Posterior cingulate gyrus (tissue), 11 donors: Measurements from ENCODE around the gene TGFBR3.

Source experiments
- DNase-seq, 10 donors: peaks; one replicate each; pipeline versions ENCODE4 v3.0.0 to v3.0.0-alpha.2; 2020 to 2021; ENCODE audit warnings: mixed read lengths in 3 of 10
- intact Hi-C: fragments of 100-400 bp; cut with DNase I; formaldehyde crosslinking; loops from one replicate; pipeline ENCODE4 v1.15.1; 2023

Gene TGFBR3

GRCh38 chr1:91885716-91886506 is at the start of gene TGFBR3:
Gene TGFBR3, minus strand, starts transcription at chr1:91886151. Its CDS starts 24,620 bp downstream, at chr1:91861531.
- DNase-seq, result peak; percentile 73 to 97 (median 86)
- intact Hi-C loops, result no loop called here

GRCh38 chr1:91929250-91929649 is 43.3 kb upstream of the TGFBR3 start:
- intact Hi-C loops, result loop anchor here (5.0 kb wide), 1 partner anchor 762 kb away; no protein-coding TSS in a partner anchor
- no peak for DNase-seq

- no peak for DNase-seq
- intact Hi-C loops, result loop anchor here (1.0 to 5.0 kb wide), 2 partner anchors 417 to 761 kb away; no protein-coding TSS in a partner anchor
Observed at GRCh38 chr1:91928026-91928425, 42.1 kb upstream of the TGFBR3 start.

GRCh38 chr1:91925644-91926435 is 39.9 kb upstream of the TGFBR3 start:
- no peak for DNase-seq
- intact Hi-C loops, result loop anchor here (2.0 to 5.0 kb wide), 2 partner anchors 643 to 759 kb away; no protein-coding TSS in a partner anchor

- intact Hi-C loops, result no loop called here
- no peak for DNase-seq
Observed at GRCh38 chr1:91924146-91924545, 38.2 kb upstream of the TGFBR3 start.

- DNase-seq, result no peak
- intact Hi-C loops, result no loop called here
Observed at GRCh38 chr1:91919962-91920361, 34.0 kb upstream of the TGFBR3 start.

GRCh38 chr1:91916811-91917460 is 31.0 kb upstream of the TGFBR3 start:
- no peak for DNase-seq
- intact Hi-C loops, result no loop called here

GRCh38 chr1:91916046-91916445 is 30.1 kb upstream of the TGFBR3 start:
- intact Hi-C loops, result no loop called here
- DNase-seq, result no peak

- intact Hi-C loops, result no loop called here
- no peak for DNase-seq
Observed at GRCh38 chr1:91913018-91913417, 27.1 kb upstream of the TGFBR3 start.

GRCh38 chr1:91912266-91912665 is 26.3 kb upstream of the TGFBR3 start:
- no peak for DNase-seq
- intact Hi-C loops, result no loop called here

GRCh38 chr1:91901231-91901630 is 15.3 kb upstream of the TGFBR3 start:
- intact Hi-C loops, result no loop called here
- DNase-seq, result no peak

GRCh38 chr1:91900562-91900961 is 14.6 kb upstream of the TGFBR3 start:
- intact Hi-C loops, result no loop called here
- DNase-seq, result no peak

GRCh38 chr1:91897016-91897415 is 11.1 kb upstream of the TGFBR3 start:
- no peak for DNase-seq
- intact Hi-C loops, result no loop called here

GRCh38 chr1:91895832-91896556 is 10.0 kb upstream of the TGFBR3 start:
- no peak for DNase-seq
- intact Hi-C loops, result no loop called here

- intact Hi-C loops, result no loop called here
- DNase-seq, result no peak
Observed at GRCh38 chr1:91894036-91894761, 8.2 kb upstream of the TGFBR3 start.

- DNase-seq, result no peak
- intact Hi-C loops, result no loop called here
Observed at GRCh38 chr1:91891969-91892368, 6.0 kb upstream of the TGFBR3 start.

- no peak for DNase-seq
- intact Hi-C loops, result no loop called here
Observed at GRCh38 chr1:91891454-91891853, 5.5 kb upstream of the TGFBR3 start.

GRCh38 chr1:91889717-91890459 is 3.9 kb upstream of the TGFBR3 start:
- intact Hi-C loops, result no loop called here
- DNase-seq, result no peak

GRCh38 chr1:91885213-91885715 is 687 bp downstream of the TGFBR3 start:
- intact Hi-C loops, result no loop called here
- peak in 4 of 10 donors; percentile 5 to 86 (median 26) for DNase-seq
